ENCODE data around the gene SBF2.

The SBF2 gene

DNA sequence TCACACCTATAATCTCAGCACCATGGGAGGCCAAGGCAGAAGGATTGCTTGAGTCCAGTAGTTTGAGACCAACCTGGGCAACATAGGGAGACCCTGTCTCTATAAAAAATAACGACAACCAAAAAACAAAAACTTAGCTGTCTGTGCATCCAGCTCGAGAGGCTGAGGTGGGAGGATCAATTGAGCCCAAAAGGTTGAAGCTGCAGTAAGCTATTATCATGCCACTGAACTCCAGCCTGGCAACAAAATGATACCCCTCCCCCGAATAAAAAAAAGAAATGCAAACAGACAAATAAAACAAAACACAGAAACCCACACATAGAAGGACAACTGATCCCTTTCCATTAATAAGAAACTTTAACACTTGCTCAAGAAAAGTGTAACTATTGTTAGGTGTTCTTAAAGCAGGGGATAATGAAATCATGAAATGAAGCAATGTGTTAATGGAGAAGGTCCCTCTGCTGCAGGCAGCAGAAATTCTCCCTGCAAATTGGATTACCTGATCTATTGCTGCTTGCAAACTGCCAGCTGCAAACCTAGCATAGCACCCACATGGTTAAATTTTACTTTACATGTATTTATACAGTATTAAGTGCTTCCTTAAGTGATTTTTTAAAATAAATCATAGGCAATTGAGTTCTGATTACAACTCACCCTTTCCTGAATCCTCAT lies 226.3 kb downstream of the SBF2 start:
- H3K4me3 ChIP-seq (ENCODE audit: severe bottlenecking): no peak overlapping the region

GRCh38 chr11:10066441-10066840 lies 227.6 kb downstream of the SBF2 start:
- no peak for TF ChIP-seq CTCF (IDR thresholded peaks at IDR 0.05; ENCODE audit: poor library complexity, severe bottlenecking)
- H3K4me3 ChIP-seq (ENCODE audit: severe bottlenecking): no peak overlapping the region
- no peaks in the 10 kb centered on the region for H3K9me3 ChIP-seq (ENCODE audit: severe bottlenecking)
- H3K36me3 ChIP-seq (ENCODE audit: low read depth): no peaks in the 10 kb centered on the region; the same call in 1 of the 2 replicates
- H3K27ac ChIP-seq (ENCODE audit: poor library complexity, severe bottlenecking): no peak overlapping the region
- no peak for DNase-seq (ENCODE audit: low spot score)
- no peak for ATAC-seq (ENCODE audit: low read depth)
- H3K4me1 ChIP-seq (ENCODE audit: insufficient read depth, poor library complexity, severe bottlenecking): no peaks in the 10 kb centered on the region
- no peaks in the 10 kb centered on the region for H3K27me3 ChIP-seq (ENCODE audit: insufficient read depth, poor library complexity, severe bottlenecking)

More for the DNA sequence above, 226.3 kb downstream of the SBF2 start:
- DNase-seq (ENCODE audit: low spot score) (no peak), ATAC-seq (ENCODE audit: low read depth) (no peak)
- no peaks in the 10 kb centered on the region for H3K4me1 ChIP-seq (ENCODE audit: insufficient read depth, poor library complexity, severe bottlenecking)
- H3K36me3 ChIP-seq (ENCODE audit: low read depth): no peaks in the 10 kb centered on the region; the same call in 1 of the 2 replicates
- no peaks in the 10 kb centered on the region for H3K9me3 ChIP-seq (ENCODE audit: severe bottlenecking)
- no peaks in the 10 kb centered on the region for H3K27me3 ChIP-seq (ENCODE audit: insufficient read depth, poor library complexity, severe bottlenecking)
- no peak overlapping the region for H3K27ac ChIP-seq (ENCODE audit: poor library complexity, severe bottlenecking)
- no peak for TF ChIP-seq CTCF (IDR thresholded peaks at IDR 0.05; ENCODE audit: poor library complexity, severe bottlenecking)

DNA sequence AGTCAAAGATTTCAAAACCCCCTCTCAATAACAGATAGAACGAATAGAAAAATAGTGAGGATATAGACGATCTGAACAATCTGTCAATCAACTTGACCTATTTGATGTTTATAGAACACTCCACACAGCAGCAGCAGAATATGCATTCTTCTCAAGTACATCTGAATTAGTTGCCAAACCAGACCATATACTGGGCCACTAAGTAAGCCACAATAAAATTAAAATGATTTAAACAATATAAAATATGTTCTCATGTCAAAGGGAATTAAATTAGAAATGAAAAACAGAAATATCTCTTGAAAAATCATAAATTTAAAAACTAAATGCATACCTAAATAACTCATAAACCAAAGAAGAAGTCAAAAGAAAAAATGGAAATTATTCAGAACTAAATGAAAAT lies 229.2 kb downstream of the SBF2 start:
- no peak for TF ChIP-seq CTCF (IDR thresholded peaks at IDR 0.05; ENCODE audit: poor library complexity, severe bottlenecking)
- no peaks in the 10 kb centered on the region for H3K4me1 ChIP-seq (ENCODE audit: insufficient read depth, poor library complexity, severe bottlenecking)
- H3K4me3 ChIP-seq (ENCODE audit: severe bottlenecking): no peak overlapping the region
- H3K27ac ChIP-seq (ENCODE audit: poor library complexity, severe bottlenecking): no peak overlapping the region
- DNase-seq (ENCODE audit: low spot score): no peak
- no peaks in the 10 kb centered on the region; the same call in 1 of the 2 replicates for H3K36me3 ChIP-seq (ENCODE audit: low read depth)
- H3K9me3 ChIP-seq (ENCODE audit: severe bottlenecking): no peaks in the 10 kb centered on the region
- no peak for ATAC-seq (ENCODE audit: low read depth)
- no peaks in the 10 kb centered on the region for H3K27me3 ChIP-seq (ENCODE audit: insufficient read depth, poor library complexity, severe bottlenecking)

GRCh38 chr11:10058356-10058755 lies 235.7 kb downstream of the SBF2 start:
- Histone ChIP-seq H3K36me3 (ENCODE audit: low read depth) (no peaks in the 10 kb centered on the region), H3K27me3 (ENCODE audit: insufficient read depth, poor library complexity, severe bottlenecking) (no peaks in the 10 kb centered on the region), H3K27ac (ENCODE audit: poor library complexity, severe bottlenecking) (no peak overlapping the region), H3K4me3 (ENCODE audit: severe bottlenecking) (no peak overlapping the region), H3K4me1 (ENCODE audit: insufficient read depth, poor library complexity, severe bottlenecking) (no peaks in the 10 kb centered on the region), H3K9me3 (ENCODE audit: severe bottlenecking) (peaks cover 7% of the 10 kb centered on the region)
- no peak for TF ChIP-seq CTCF (IDR thresholded peaks at IDR 0.05; ENCODE audit: poor library complexity, severe bottlenecking)
- no peak for ATAC-seq (ENCODE audit: low read depth)
- no peak for DNase-seq (ENCODE audit: low spot score)

- no peak for TF ChIP-seq CTCF (IDR thresholded peaks at IDR 0.05; ENCODE audit: poor library complexity, severe bottlenecking)
- DNase-seq (ENCODE audit: low spot score): no peak
These were observed 242.0 kb downstream of the SBF2 start for GRCh38 chr11:10051868-10052586.

More at GRCh38 chr11:10051868-10052586, 242.0 kb downstream of the SBF2 start:
- ATAC-seq (ENCODE audit: low read depth): no peak
- H3K27me3 ChIP-seq (ENCODE audit: insufficient read depth, poor library complexity, severe bottlenecking): no peaks in the 10 kb centered on the region
- H3K4me3 ChIP-seq (ENCODE audit: severe bottlenecking): no peak overlapping the region
- H3K36me3 ChIP-seq (ENCODE audit: low read depth): no peaks in the 10 kb centered on the region
- peaks cover 15% of the 10 kb centered on the region for H3K4me1 ChIP-seq (ENCODE audit: insufficient read depth, poor library complexity, severe bottlenecking)
- H3K9me3 ChIP-seq (ENCODE audit: severe bottlenecking): no peaks in the 10 kb centered on the region
- H3K27ac ChIP-seq (ENCODE audit: poor library complexity, severe bottlenecking): no peak overlapping the region
